Stimulated activated naive CD8-positive, alpha-beta T cell treated with anti-CD3 and anti-CD28 coated beads, Interleukin-15, Interleukin-2, amounts not matched to agents 100 U/mL and 50 U/mL, for 24 hours (primary cell): ENCODE data around the gene RET.
"Not testable (repeated sequence)": the region's sequence is repeated elsewhere in the genome, so short reads cannot be mapped to it uniquely, and the experiment has no call there.

ENCODE experiments used
- ATAC-seq: fragments of 150-1000 bp; cut with Tn5 transposase; one replicate; pipeline ENCODE4 v1.10.0; 2021
- DNase-seq: peaks from one replicate; pipeline ENCODE4 v3.0.0; 2021

Gene RET

DNA sequence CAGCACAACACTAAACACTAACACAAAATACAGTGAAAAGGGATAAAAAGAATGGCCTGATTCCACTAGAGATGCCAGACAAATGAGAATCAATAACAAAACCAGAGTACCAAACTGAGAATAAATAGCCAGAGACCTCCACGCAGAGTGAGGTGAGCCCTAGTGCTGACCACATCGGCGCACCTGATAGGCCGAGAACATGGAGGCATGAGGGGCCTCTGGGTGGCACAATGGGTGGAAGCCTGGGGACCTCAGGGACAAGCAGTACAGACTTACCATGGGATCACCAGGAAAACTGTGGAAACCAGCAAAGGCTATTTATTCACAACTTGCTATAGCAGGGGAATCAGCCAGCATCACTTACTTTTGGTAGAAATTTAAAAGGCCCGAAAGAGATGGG is 59.6 kb downstream of the RET start:
- DNase-seq: no peak
- ATAC-seq: no peak

DNA sequence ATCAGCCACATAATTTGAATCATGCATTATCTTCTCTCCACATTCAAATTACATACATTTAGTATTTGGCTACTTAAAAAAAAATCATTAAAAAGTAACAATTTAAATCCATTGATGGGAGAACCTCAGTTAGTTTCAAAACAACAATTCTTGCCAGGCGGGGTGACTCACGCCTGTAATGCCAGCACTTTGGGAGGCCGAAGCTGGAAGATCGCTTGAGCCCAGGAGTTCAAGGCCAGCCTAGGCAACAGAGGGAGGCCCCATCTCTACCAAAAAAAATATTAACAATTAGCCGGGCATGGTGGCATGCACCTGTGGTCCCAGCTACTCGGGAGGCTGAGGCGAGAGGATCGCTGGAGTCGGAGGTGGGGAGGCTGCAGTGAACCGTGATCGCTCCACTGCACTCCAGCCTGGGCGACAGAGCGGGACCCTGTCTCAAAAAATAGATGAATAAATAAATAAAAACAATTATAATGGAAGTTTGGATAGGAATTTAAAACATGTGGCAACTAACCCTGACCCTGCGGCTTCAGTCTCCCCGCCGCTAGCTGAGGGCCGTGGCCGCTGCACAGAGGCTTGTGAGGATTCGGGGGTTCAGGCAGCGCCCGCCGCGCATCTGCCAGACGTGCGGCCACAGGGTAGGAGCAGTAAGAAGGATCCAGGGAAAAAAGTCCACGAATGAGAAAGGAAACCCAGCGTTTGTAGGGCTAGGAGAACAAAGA is 60.3 kb downstream of the RET start:
- DNase-seq: no peak
- no peak for ATAC-seq

DNA sequence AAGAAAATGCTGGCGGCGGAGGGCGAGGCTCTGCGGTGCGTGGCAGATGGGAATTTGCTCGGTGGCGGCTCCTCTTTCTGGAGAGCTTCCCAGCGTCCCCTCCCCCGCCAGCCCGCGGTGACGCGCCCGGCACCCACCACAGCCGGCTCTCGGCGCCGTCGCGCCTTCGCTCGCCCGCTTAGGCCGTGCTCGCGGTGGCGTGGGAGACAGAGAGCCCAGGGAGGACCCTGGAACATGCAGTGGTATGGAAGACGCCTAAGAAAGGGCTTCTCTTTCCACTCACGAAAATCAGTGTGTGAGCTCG is 60.8 kb downstream of the RET start:
- peak; percentile 35 for ATAC-seq
- peak; percentile 70 for DNase-seq

DNA sequence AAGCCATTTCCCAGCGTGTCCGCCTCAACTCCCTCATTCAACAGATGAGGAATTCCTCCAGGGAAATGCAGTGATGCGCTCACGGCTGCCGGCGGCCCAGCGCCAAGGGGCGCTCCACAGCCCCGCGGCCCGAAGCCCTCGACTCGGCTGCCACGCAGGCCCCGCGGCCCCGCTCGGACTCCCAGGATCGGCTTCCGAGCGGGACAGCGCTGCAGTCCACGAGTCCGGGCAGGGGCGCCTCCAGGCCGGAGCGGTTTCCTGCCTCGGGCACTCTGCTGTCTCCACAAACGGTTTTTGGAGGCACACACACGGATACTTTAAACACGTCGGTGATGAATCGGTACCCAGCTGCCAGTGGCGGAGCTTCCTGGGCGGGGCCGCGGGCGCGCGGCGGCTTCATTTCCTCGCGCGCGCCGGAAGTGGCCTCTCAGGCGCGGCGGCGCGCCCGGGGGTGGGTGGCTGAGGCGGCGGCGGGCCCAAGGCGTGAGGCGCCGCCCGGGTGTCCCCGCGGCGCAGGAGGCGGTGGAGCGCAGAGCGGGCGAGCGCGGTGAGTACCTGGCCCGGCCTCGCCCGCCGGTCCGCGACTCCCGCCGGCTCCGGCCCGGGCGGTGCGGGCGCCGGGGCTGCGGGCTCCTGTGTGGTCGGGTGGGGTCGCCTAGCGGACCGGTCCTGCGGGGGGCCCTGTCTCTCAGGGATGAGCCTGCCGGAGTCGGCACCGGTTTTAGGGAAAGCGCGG is 61.3 kb downstream of the RET start, which contains the start of gene CSGALNACT2:
CSGALNACT2 (plus strand) TSS at position 425 of the 736 bp plus-strand sequence. CDS start 16,705 bp downstream, outside the sequence.
- DNase-seq (peak; percentile 90), ATAC-seq (peak; percentile 83)

DNA sequence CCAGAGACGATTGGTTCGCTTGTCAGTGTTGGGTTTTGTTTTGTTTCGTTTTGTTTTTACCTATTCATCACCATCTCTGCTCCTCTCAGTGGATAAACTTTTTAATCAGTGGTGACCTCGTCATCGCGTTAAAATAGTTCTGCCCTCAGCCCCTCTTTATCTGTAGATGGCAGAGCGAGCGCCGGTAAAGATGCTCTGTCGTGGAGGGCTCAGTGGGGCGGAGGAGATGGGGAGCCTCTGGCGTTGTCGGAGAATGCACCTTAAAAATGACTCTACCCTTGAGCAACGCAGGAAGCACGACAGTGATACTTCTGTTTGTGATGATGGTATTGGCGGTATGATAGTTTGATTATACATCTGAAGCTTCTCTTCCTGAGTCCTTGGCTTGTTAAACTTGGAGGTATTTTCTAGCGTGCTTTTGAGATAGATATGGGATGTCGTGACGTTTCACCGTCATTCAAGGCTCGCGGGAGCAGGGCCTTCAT is 61.9 kb downstream of the RET start:
- ATAC-seq (peak; percentile 68), DNase-seq (peak; percentile 61)

DNA sequence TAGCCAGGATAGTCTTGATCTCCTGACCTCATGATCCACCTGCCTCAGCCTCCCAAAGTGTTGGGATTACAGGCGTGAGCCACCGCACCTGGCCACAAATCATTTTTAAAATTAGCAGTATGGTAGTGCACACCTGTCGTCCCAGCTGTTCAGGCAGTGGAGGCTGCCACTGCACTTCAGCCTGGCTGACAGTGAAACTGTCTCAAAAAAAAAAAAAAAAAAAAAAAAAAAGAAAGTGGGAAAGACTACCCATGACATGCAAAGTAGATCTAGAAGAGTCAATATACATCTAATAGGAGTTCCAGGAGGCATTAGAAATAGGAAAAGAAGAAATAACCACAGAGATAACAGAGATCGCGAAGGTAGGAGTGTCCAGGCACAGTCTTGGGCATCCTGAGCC is 64.6 kb downstream of the RET start:
- no peak for ATAC-seq

DNA sequence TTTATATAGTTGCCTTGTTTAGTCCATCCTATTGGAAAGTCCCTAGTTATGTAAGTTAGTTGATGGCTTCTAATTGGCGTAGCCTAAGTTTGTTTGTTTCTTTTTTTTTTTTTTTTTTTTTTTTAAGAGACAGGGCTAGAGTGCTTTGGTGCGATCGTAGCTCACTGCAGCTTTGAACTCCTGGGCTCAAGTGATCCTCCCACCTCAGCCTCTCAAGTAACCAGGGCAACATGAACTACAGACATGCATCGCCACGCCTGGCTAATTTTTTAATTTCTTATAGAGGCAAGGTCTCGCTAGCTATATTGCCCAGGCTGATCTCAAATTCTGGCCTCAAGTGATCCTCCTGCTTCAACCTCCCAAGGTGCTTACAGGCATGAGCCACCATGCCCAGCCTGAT is 68.4 kb downstream of the RET start:
- DNase-seq (no peak), ATAC-seq (no peak)

More for the DNA sequence above, 64.6 kb downstream of the RET start:
- no peak for DNase-seq

DNA sequence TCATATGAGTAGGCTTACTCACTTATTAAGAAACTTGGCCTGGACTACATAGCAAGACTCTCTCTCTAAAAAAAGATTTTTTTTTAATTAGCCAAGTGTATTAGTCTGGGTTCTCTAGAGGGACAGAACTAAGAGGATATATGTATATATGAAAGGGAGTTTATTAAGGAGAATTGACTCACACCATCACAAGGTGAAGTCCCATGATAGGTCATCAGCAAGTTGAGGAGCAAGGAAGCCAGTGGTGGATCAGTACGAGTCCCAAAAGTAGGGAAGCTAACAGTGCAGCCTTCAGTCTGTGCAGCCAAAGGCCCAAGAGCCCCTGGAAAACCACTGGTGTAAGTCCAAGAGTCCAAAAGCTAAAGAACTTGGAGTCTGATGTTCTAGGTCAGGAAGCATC is 69.1 kb downstream of the RET start:
- not testable (repeated sequence) for DNase-seq, ATAC-seq

DNA sequence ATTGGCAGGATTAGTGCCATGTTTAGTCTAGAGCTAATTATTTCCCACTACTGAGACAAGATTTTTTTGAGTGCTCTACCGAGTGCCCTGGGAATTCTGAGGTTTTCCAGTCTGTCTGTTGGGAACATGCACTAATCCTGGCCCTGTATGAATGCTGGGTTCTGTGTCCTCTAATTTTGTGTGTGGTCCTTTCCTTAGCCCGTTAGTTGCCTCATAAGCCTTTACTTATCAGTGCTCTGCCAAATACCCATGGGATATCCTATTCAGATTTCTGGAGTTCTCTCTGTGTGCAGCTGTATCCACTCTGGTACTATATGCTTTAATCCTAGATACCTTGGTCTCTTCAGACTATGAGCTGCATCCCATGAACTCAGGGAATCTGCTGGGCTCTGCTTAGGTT is 74.5 kb downstream of the RET start:
- no peak for DNase-seq
- ATAC-seq: no peak

DNA sequence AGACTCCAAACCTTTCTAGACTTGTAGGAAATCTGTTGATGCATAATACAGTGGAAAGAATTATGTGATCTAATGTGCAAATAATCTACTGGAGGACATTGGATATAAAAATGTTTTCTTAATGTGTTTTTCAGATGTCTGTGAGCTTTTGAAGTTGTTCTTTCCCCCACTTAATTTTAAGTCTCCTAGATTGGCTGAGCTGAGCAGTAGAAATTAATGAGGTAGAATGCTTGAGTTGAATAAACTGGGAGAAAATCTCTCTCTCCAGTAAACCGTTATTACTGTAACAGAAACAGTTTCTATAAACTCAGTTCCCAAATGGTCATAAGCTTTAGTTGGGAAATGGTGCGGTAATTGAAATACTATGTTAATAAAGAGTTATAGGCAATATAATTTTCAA is 77.0 kb downstream of the RET start:
- DNase-seq (no peak), ATAC-seq (no peak)

DNA sequence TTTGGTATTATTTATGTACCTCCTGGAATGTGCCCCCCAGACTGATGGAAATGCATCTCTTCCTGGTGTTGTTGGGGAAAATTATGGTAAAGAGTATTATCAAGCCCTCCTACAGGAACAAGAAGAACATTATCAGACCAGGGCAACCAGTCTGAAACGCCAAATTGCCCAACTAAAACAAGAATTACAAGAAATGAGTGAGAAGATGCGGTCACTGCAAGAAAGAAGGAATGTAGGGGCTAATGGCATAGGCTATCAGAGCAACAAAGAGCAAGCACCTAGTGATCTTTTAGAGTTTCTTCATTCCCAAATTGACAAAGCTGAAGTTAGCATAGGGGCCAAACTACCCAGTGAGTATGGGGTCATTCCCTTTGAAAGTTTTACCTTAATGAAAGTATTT is 78.4 kb downstream of the RET start:
- no peak for DNase-seq
- ATAC-seq: no peak

DNA sequence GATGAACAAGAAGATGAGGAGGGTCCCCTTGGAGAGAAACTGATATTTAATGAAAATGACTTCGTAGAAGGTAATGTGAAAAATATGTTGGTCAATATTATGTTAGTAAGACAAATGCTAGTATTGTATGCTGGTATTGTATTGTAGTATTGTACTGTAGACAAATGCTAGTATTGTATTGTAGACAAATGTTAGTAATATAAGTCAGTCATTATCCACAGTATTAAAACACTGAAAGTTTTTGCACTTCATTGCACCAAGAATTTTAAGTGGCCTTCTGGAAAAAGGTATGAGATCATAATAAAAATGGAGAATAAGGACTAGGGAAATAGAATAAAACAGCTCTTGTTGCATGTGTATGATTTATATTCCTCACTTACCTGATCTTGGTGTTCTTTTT is 78.9 kb downstream of the RET start:
- no peak for ATAC-seq
- DNase-seq: no peak

DNA sequence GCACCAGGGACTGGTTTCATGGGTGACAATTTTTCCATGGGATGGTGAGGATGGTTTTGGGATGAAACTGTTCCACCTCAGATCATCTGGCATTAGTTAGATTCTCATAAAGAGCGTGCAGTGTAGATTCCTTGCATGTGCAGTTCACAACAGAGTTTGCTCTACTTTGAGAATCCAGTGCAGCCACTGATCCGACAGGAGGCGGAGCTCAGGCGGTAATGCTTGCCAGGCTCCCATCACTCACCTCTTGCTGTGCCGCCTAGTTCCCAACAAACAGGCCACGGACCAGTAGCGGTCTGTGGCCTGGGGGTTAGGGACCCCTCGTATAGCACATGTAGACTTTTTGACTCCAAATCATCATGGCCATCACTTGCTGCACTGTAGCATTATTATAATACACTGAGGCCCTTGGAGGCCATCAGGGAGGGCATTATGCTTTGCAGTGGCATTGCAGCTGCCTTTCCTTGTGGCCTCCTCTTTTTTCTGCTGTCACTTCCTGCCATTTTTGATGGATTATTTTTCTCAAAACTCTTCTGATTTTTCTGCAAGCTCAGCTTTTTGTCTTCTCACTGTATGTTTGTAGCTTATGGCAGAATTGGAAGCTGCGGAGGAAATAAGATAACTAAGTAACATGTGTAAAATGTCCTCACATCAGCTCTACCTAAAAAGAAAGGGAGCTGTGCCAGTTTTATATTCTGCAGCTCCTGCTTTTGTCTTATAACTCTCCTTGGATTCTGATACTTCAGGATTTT is 79.9 kb downstream of the RET start:
- no peak for ATAC-seq
- DNase-seq: no peak

DNA sequence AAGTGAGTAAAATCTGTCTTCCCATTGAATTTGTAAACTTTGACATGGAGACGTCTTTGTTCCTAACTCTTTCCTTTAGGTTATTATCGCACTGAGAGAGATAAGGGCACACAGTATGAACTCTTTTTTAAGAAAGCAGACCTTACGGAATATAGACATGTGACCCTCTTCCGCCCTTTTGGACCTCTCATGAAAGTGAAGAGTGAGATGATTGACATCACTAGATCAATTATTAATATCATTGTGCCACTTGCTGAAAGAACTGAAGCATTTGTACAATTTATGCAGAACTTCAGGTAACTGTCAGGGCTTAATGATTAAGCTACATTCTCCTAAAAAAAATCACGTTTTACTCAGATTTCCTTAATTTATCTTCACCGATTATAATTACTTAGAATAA is 81.8 kb downstream of the RET start:
- ATAC-seq (no peak), DNase-seq (no peak)

DNA sequence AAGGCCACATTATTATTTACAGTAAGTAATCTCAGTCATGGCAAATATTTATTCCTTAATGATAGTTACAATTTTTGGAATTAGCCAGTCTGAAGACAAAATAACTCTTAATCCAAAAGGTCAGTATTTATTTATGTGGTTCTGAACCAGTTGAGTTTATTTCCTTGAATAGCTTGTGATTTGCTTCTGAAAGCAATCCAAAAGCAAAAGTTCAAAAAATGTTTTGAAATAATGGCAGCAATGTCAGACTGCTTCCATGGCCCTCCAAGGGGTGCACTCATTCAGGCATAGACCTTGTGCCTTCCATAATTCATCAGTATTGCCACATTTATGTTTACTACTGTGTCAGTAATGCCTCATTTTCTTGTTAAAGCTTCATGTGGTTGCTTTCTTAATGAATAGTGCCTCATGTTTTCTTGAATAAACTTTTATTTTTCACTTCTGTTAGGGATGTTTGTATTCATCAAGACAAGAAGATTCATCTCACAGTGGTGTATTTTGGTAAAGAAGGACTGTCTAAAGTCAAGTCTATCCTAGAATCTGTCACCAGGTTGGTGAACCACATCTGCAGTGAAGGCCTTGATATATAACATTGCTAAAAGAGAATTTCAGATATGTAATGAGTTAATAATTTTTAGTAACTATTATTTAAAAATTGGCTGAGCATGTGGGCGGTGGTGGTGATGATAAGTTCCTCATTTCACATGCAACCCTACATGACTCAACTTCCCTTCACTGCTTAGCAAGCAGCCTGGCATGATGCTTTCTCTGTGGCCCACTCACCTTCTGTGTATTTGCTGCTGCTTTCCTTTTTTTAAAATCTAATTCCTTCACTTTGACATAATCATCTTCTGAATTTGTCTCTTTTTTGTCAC is 83.4 kb downstream of the RET start:
- DNase-seq: peak; percentile 45
- ATAC-seq: peak; percentile 93

DNA sequence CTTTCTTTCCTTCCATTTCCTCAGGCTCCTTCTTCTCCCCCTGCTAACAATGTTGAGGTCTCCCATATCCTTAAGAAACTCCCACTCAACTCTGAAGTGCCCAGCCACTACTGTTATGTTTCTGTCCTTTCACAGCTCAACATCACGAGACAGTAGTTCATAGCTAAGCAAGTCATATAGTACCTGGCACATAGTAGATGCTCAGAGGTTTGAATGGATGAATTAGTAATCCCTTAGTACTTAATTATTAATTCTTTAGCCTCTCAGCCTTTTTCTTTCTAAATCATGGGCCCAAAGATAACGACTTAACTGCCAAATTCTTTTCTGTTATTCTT is 84.0 kb downstream of the RET start:
- no peak for DNase-seq
- peak; percentile 84 for ATAC-seq

DNA sequence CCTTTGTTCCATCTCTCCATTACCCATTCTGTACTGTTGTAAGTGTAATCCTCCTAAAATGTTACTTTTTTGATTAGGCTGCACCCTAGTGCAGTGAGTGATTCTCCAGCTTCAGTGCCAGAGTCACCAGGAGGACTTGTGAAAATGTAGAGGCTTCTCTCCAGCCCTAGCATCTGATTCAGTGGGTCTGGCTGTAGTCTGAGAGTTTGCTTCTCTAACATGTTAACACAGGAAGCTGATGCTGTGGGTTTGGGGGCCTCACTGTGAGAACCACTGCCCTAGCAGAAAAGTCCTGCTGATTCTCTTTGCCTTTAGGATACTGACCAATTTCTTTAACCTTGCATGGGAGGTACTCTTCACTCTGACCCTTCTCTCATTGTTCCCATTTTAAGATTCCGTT is 85.7 kb downstream of the RET start:
- ATAC-seq (no peak), DNase-seq (no peak)

DNA sequence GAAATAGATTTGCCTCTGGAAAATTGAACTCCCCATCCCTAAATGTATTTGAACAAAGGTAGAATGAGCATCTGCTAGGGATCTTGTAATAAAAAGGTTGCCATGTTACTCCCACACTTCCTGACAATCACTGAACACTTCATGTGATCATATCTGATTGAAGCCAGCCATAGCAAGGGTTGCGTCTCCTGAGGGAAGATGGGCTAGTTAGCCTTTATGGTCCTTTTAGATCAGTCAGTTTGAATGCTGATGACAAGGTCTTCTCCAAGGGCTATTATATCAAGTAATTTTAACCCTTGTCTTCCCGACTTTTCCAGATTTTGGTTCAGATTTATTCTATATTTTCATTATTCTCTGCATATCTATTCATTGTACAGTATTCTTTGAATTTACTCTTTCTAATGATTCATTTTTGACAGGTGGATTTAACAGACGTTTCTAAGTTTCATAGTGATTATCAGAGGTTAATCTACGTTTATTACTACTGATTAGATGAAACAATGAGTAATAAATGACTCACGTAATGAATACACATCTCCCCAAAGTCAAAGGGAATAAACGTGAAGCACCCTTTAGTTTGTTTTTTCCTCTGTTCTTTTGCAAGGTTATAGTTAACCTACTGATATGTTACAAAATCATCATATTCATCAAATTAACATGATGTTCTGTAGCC is 89.5 kb downstream of the RET start:
- DNase-seq (no peak), ATAC-seq (no peak)

DNA sequence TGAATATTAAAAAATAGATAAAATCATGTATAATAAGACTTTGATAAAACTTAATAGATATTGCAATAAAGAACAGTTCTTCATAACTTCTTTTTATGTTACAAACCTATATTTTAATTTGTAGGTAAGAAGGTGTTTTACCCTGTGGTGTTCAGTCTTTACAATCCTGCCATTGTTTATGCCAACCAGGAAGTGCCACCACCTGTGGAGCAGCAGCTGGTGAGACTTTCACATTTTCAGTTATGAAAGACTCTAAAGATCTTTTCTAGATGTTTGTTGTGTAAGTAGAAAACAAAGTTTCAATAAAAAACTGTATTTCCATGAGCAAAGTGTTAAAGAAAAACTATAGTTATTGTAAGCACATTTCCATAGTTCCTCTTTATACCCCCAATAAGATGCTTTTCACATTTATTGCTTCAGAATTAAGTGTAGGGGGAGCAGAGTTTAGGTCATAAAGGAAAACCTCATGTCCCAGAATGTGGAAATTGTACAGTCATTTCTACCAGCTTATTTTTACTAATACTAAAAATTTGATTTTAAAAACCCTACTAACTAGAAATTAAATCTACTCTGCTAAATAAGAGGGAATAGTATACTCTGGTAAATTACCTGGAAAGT is 90.1 kb downstream of the RET start:
- ATAC-seq (no peak), DNase-seq (no peak)

DNA sequence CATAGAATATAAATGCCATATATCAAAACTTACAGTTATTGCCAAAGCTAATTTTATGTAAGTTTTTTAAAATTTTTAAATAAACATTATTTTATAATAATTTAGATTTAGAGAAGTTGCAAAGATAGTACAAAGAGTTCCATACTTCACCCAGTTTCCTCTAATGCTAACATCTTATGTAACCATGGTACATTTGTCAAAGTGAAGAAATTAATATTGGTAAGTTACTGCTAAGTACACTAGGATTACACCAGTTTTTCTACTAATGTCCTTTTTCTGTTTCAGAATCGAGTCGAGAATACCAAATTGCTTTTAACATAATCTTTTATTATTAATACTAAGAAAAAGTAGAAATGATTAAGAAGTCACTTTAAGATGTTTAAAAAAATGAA is 90.6 kb downstream of the RET start:
- DNase-seq: no peak
- ATAC-seq: no peak

DNA sequence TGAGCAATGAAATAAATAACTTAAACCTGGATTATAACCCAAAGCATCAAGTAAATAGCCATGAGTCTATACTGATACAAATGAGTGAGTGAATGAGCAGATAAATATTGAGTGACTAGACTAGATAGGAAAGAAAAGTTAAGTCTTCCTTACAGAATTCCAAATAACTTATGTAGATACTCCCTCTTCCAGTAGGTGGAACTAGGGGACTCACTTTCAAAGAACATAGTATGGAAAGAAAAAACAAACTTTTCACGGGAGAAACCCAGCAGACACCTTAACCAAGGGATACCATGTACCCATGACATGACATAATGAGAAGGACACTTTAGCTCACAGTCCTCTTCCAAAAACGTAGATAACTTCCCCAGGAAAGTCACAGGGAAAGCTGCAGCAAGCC is 93.6 kb downstream of the RET start:
- ATAC-seq (no peak), DNase-seq (no peak)
